NB4 (cell line): ENCODE data around the gene P4HTM.

Source experiments
- DNase-seq: peaks from one replicate; pipeline ENCODE4 v3.0.0; 2010; ENCODE audit warnings: low read depth
- H3K4me3 ChIP-seq: one replicate; pipeline ENCODE4 v1.5.1; 2011; ENCODE audit warnings: mild to moderate bottlenecking, low read depth, low read length, moderate library complexity
- CTCF ChIP-seq: IDR thresholded peaks from one replicate; pipeline ENCODE4 v1.5.1; 2012; ENCODE audit warnings: low read depth, low read length
- MAX ChIP-seq: IDR thresholded peaks from 2 replicates; pipeline ENCODE4 v1.6.1; 2011; ENCODE audit warnings: low read depth, low read length
- MYC ChIP-seq: IDR thresholded peaks from 2 replicates; pipeline ENCODE4 v1.6.1; 2011; ENCODE audit warnings: low read depth, low read length
- POLR2A ChIP-seq: IDR thresholded peaks from 2 replicates; pipeline ENCODE4 v1.6.1; 2011; ENCODE audit warnings: mild to moderate bottlenecking; ENCODE audit not compliant: insufficient read length; ENCODE audit errors: extremely low read depth

The P4HTM gene

GRCh38 chr3:49005303-49005680 is 15.3 kb downstream of the P4HTM start:
- H3K4me3 ChIP-seq = no peak overlapping the region
- TF ChIP-seq POLR2A = no peak
- no peak for TF ChIP-seq CTCF
- TF ChIP-seq MYC = no peak
- no peak for TF ChIP-seq MAX
- no peak for DNase-seq

- H3K4me3 ChIP-seq = no peak overlapping the region
- no peak for TF ChIP-seq MAX
- no peak for TF ChIP-seq MYC
- no peak for TF ChIP-seq CTCF
- TF ChIP-seq POLR2A = no peak
- DNase-seq = no peak
These were observed 16.0 kb downstream of the P4HTM start for GRCh38 chr3:49005998-49006397.

GRCh38 chr3:49006408-49007067 is 16.5 kb downstream of the P4HTM start:
- H3K4me3 ChIP-seq = peak overlapping the region; percentile 80
- TF ChIP-seq MAX (no peak), CTCF (no peak), MYC (no peak), POLR2A (no peak)
- peak; percentile 19 for DNase-seq

GRCh38 chr3:49007068-49007770 is 17.2 kb downstream of the P4HTM start, which contains the start of gene WDR6:
WDR6 (plus strand) TSS chr3:49007391; CDS start chr3:49007432, 41 bp downstream.
- peak within 1 kb of the TSS; percentile 80 for H3K4me3 ChIP-seq
- DNase-seq = peak; percentile 98

More at GRCh38 chr3:49007068-49007770, 17.2 kb downstream of the P4HTM start, which contains the start of gene WDR6:
- TF ChIP-seq MAX (peak; percentile 85), CTCF (no peak), MYC (no peak; the same call in 1 of the 2 replicates), POLR2A (peak; percentile 89)
